Measurements from ENCODE around the gene SRGAP1.

SRGAP1 gene

GRCh38 chr12:63989301-63989845 lies 144.9 kb downstream of the SRGAP1 start:
- no peak overlapping the region for H3K9ac ChIP-seq
- TF ChIP-seq Cebpa-rat (IDR thresholded peaks at IDR 0.05) = no peak

GRCh38 chr12:63990828-63991547 lies 146.5 kb downstream of the SRGAP1 start:
- Histone ChIP-seq H3K4me2 (no peak overlapping the region), H3K36me3 (no peaks in the 10 kb centered on the region), H3K4me3 (no peak overlapping the region), H3K9me3 (no peaks in the 10 kb centered on the region), H3K27ac (no peak overlapping the region), H3K27me3 (no peaks in the 10 kb centered on the region), H3K9ac (no peak overlapping the region), H3K4me1 (no peaks in the 10 kb centered on the region), H4K20me1 (no peaks in the 10 kb centered on the region)
- TF ChIP-seq Cebpa-rat (IDR thresholded peaks at IDR 0.05) = no peak

More at GRCh38 chr12:63989301-63989845, 144.9 kb downstream of the SRGAP1 start:
- no peaks in the 10 kb centered on the region for H3K4me1 ChIP-seq
- no peak overlapping the region for H3K27ac ChIP-seq
- H4K20me1 ChIP-seq = no peaks in the 10 kb centered on the region
- no peaks in the 10 kb centered on the region for H3K36me3 ChIP-seq
- H3K4me2 ChIP-seq = no peak overlapping the region
- no peaks in the 10 kb centered on the region for H3K27me3 ChIP-seq
- H3K9me3 ChIP-seq = no peaks in the 10 kb centered on the region
- H3K4me3 ChIP-seq = no peak overlapping the region

GRCh38 chr12:63994704-63995103 lies 150.2 kb downstream of the SRGAP1 start:
- H3K4me2 ChIP-seq = no peak overlapping the region
- H3K27ac ChIP-seq = no peak overlapping the region
- no peaks in the 10 kb centered on the region for H3K27me3 ChIP-seq
- no peaks in the 10 kb centered on the region for H3K36me3 ChIP-seq
- H3K4me3 ChIP-seq = no peak overlapping the region
- no peak for TF ChIP-seq Cebpa-rat (IDR thresholded peaks at IDR 0.05)
- no peak overlapping the region for H3K9ac ChIP-seq
- no peaks in the 10 kb centered on the region for H3K9me3 ChIP-seq
- H3K4me1 ChIP-seq = no peaks in the 10 kb centered on the region
- H4K20me1 ChIP-seq = no peaks in the 10 kb centered on the region

GRCh38 chr12:63995512-63995911 lies 151.0 kb downstream of the SRGAP1 start:
- Histone ChIP-seq H3K4me1 (no peaks in the 10 kb centered on the region), H3K4me3 (no peak overlapping the region), H3K36me3 (no peaks in the 10 kb centered on the region), H3K27me3 (no peaks in the 10 kb centered on the region), H3K9me3 (no peaks in the 10 kb centered on the region), H3K9ac (no peak overlapping the region), H4K20me1 (no peaks in the 10 kb centered on the region), H3K27ac (no peak overlapping the region), H3K4me2 (no peak overlapping the region)
- no peak for TF ChIP-seq Cebpa-rat (IDR thresholded peaks at IDR 0.05)

- Histone ChIP-seq H3K4me3 (no peak overlapping the region), H3K27ac (no peak overlapping the region), H3K27me3 (no peaks in the 10 kb centered on the region), H3K36me3 (no peaks in the 10 kb centered on the region), H3K9ac (no peak overlapping the region), H3K4me1 (no peaks in the 10 kb centered on the region), H3K9me3 (no peaks in the 10 kb centered on the region), H4K20me1 (no peaks in the 10 kb centered on the region), H3K4me2 (no peak overlapping the region)
- no peak for TF ChIP-seq Cebpa-rat (IDR thresholded peaks at IDR 0.05)
Observed at GRCh38 chr12:63996556-63996955, 152.1 kb downstream of the SRGAP1 start.

- Histone ChIP-seq H3K4me2 (no peak overlapping the region), H3K9me3 (no peaks in the 10 kb centered on the region), H3K4me3 (no peak overlapping the region), H3K4me1 (no peaks in the 10 kb centered on the region), H4K20me1 (no peaks in the 10 kb centered on the region), H3K36me3 (no peaks in the 10 kb centered on the region), H3K9ac (no peak overlapping the region), H3K27ac (no peak overlapping the region), H3K27me3 (no peaks in the 10 kb centered on the region)
- no peak for TF ChIP-seq Cebpa-rat (IDR thresholded peaks at IDR 0.05)
Observed at GRCh38 chr12:63997198-63997597, 152.7 kb downstream of the SRGAP1 start.

GRCh38 chr12:63998584-63998983 lies 154.1 kb downstream of the SRGAP1 start:
- no peak overlapping the region for H3K4me2 ChIP-seq
- TF ChIP-seq Cebpa-rat (IDR thresholded peaks at IDR 0.05) = no peak

GRCh38 chr12:63999853-64000252 lies 155.4 kb downstream of the SRGAP1 start:
- Histone ChIP-seq H3K27me3 (no peaks in the 10 kb centered on the region), H3K9ac (no peak overlapping the region), H3K27ac (no peak overlapping the region), H3K9me3 (no peaks in the 10 kb centered on the region), H3K4me3 (no peak overlapping the region), H3K4me1 (no peaks in the 10 kb centered on the region), H3K4me2 (no peak overlapping the region), H4K20me1 (no peaks in the 10 kb centered on the region), H3K36me3 (no peaks in the 10 kb centered on the region)
- TF ChIP-seq Cebpa-rat (IDR thresholded peaks at IDR 0.05) = no peak

More at GRCh38 chr12:63998584-63998983, 154.1 kb downstream of the SRGAP1 start:
- Histone ChIP-seq H3K9me3 (no peaks in the 10 kb centered on the region), H3K4me3 (no peak overlapping the region), H3K36me3 (no peaks in the 10 kb centered on the region), H4K20me1 (no peaks in the 10 kb centered on the region), H3K4me1 (no peaks in the 10 kb centered on the region), H3K27me3 (no peaks in the 10 kb centered on the region), H3K9ac (no peak overlapping the region), H3K27ac (no peak overlapping the region)

- Histone ChIP-seq H4K20me1 (no peaks in the 10 kb centered on the region), H3K27ac (no peak overlapping the region), H3K4me3 (no peak overlapping the region), H3K27me3 (no peaks in the 10 kb centered on the region), H3K36me3 (no peaks in the 10 kb centered on the region), H3K4me1 (no peaks in the 10 kb centered on the region), H3K4me2 (no peak overlapping the region), H3K9ac (no peak overlapping the region), H3K9me3 (no peaks in the 10 kb centered on the region)
- TF ChIP-seq Cebpa-rat (IDR thresholded peaks at IDR 0.05) = no peak
Observed at GRCh38 chr12:64001439-64001838, 156.9 kb downstream of the SRGAP1 start.

GRCh38 chr12:64004641-64005040 lies 160.1 kb downstream of the SRGAP1 start:
- Histone ChIP-seq H3K4me3 (no peak overlapping the region), H3K27me3 (no peaks in the 10 kb centered on the region), H4K20me1 (no peaks in the 10 kb centered on the region), H3K9ac (no peak overlapping the region), H3K9me3 (no peaks in the 10 kb centered on the region), H3K4me2 (no peak overlapping the region), H3K27ac (no peak overlapping the region), H3K36me3 (no peaks in the 10 kb centered on the region), H3K4me1 (no peaks in the 10 kb centered on the region)
- no peak for TF ChIP-seq Cebpa-rat (IDR thresholded peaks at IDR 0.05)

Data from BLaER1 (cell line).